T-cell (primary cell): ENCODE results near the gene HLA-DQB2. TPM values are rescaled to one million over a fixed set of nuclear protein-coding genes. Genes with fewer than 3 reads are reported as not detected.

Experiments used
- ATAC-seq, 4 experiments: fragments of 200-7000 bp in 3 of 4; fragments of 150-1000 bp in 1 of 4; cut with Tn5 transposase; replicated peaks in 1 of 4; 1 replicate in 3 of 4; 2 replicates in 1 of 4; pipeline ENCODE4 v1.10.0; 2021; ENCODE audit warnings: moderate library complexity in 3 of 4, mild to moderate bottlenecking in 2 of 4, moderate number of reproducible peaks in 1 of 4
- CTCF ChIA-PET, 2 donors: fragments of 300-600 bp; sonication (Branson Sonifier 250); formaldehyde crosslinking; loops; one replicate each; lab custom pipeline; 2022; ENCODE audit warnings: antibody characterized with exemption in 2 of 2; lab: Charles Lee
- POLR2A ChIA-PET, 2 donors: fragments of 300-600 bp; sonication (Branson Sonifier 250); formaldehyde crosslinking; loops; one replicate each; lab custom pipeline; 2022; ENCODE audit warnings: antibody characterized with exemption in 2 of 2; lab: Charles Lee
- DNase-seq, 35 experiments: peaks; one replicate each; pipeline versions ENCODE4 v3.0.0 to v3.0.0-alpha.2; 2013 to 2023
- H3K27ac ChIP-seq: one replicate; pipeline ENCODE4 v1.5.1; 2013; ENCODE audit warnings: low read length
- H3K27me3 ChIP-seq, 2 experiments: replicated peaks in 1 of 2; 1 replicate in 1 of 2; 2 replicates in 1 of 2; pipeline versions ENCODE4 v1.6.1 to v1.7.0; 2013; ENCODE audit warnings: low read length in 1 of 2, mixed read lengths in 1 of 2; ENCODE audit not compliant: control insufficient read depth in 2 of 2, insufficient read depth in 2 of 2; ENCODE audit errors: extremely low read depth in 1 of 2
- H3K36me3 ChIP-seq, 2 donors: 1 replicate in 1 of 2; 2 replicates in 1 of 2; pipeline versions ENCODE4 v1.6.1 to v1.7.0; 2013; ENCODE audit warnings: low read length in 1 of 2; ENCODE audit not compliant: control insufficient read depth in 2 of 2, insufficient read depth in 1 of 2; ENCODE audit errors: extremely low read depth in 1 of 2
- H3K4me1 ChIP-seq, 2 experiments: 1 replicate in 1 of 2; 2 replicates in 1 of 2; pipeline versions ENCODE4 v1.6.1 to v1.7.0; 2013; ENCODE audit warnings: low read length in 2 of 2, mixed read lengths in 1 of 2; ENCODE audit not compliant: insufficient read depth in 2 of 2, control insufficient read depth in 1 of 2; ENCODE audit errors: extremely low read depth in 1 of 2
- H3K4me3 ChIP-seq, 2 donors: 1 replicate in 1 of 2; 2 replicates in 1 of 2; pipeline versions ENCODE4 v1.5.1 to v1.7.0; 2013; ENCODE audit warnings: mild to moderate bottlenecking in 2 of 2, low read length in 1 of 2, moderate library complexity in 1 of 2; ENCODE audit not compliant: control insufficient read depth in 1 of 2; ENCODE audit errors: extremely low read depth in 1 of 2
- H3K9me3 ChIP-seq: 2 replicates; pipeline ENCODE4 v1.7.0; 2013
- H3K27ac Mint-ChIP-seq, 2 donors: one replicate each; pipeline ENCODE4 v1.8.0; 2020 to 2021; ENCODE audit warnings: mild to moderate bottlenecking in 2 of 2, mixed read lengths in 2 of 2
- H3K27me3 Mint-ChIP-seq, 2 donors: one replicate each; pipeline ENCODE4 v1.8.0; 2021 to 2022; ENCODE audit warnings: mixed read lengths in 2 of 2
- H3K36me3 Mint-ChIP-seq: one replicate; pipeline ENCODE4 v1.8.0; 2021; ENCODE audit warnings: mixed read lengths
- H3K4me1 Mint-ChIP-seq, 3 donors: one replicate each; pipeline ENCODE4 v1.8.0; 2020 to 2022; ENCODE audit warnings: mixed read lengths in 3 of 3, mild to moderate bottlenecking in 1 of 3
- H3K4me3 Mint-ChIP-seq, 3 donors: one replicate each; pipeline ENCODE4 v1.8.0; 2020 to 2022; ENCODE audit warnings: mild to moderate bottlenecking in 3 of 3, mixed read lengths in 3 of 3, moderate library complexity in 3 of 3
- H3K9me3 Mint-ChIP-seq, 3 donors: one replicate each; pipeline ENCODE4 v1.8.0; 2020 to 2022; ENCODE audit warnings: mixed read lengths in 3 of 3
- WGBS: methylation state at CpG from one replicate; pipeline ENCODE4 v1.1.5; 2013; ENCODE audit warnings: missing lambda C conversion rate; ENCODE audit not compliant: insufficient coverage; 5-methylcytosine and 5-hydroxymethylcytosine counted together
- total RNA-seq, 35 experiments: library from RNA in 6 of 35; stranded (reverse) in 6 of 35; fragments of 120-200 nt in 1 of 35; gene quantifications; one replicate each; pipeline versions ENCODE4 v1.2.1 to v1.2.4 and lab custom pipeline; 2013 to 2026

Gene HLA-DQB2
- total RNA-seq, 5 donors from 2014 or later (not counting 1 experiment from before 2014, with no cell fraction given), result 0.70 to 3.1 (median 1.3) TPM; not detected in 1

DNA sequence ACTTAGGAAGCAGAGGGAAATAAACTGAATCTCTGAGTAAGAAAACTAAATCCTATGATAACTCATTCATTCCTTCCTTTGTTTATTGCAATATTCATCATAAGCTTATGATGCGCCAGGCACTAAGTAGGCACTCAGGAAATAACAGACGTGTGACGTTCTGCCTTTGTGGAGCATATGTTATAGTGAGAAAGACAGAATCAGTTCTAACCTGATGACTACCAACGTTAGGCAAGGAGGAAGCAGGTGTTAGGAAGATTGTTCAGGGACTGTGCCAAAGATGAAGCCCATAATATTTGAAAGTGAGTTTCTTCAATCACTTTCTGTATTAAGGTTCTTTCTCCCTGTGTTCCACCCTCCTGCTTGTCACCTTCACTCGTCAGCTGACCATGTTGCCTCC is 18.6 kb downstream of the HLA-DQB2 start:
- H3K4me3 Mint-ChIP-seq, result no peak overlapping the region
- ChIA-PET POLR2A (no interaction called here), CTCF (no interaction called here)
- no peak overlapping the region for H3K27ac Mint-ChIP-seq
- WGBS, result 0% methylated on average over 1 of the region's 5 CpGs
- no peak for DNase-seq
- no peaks in the 10 kb centered on the region for H3K36me3 Mint-ChIP-seq
- Histone ChIP-seq H3K36me3 (no peaks in the 10 kb centered on the region), H3K4me1 (no peaks in the 10 kb centered on the region), H3K27ac (no peak overlapping the region), H3K27me3 (peaks cover 0 to 26% of the 10 kb centered on the region in 2 experiments), H3K9me3 (no peaks in the 10 kb centered on the region), H3K4me3 (no peak overlapping the region)
- no peak for ATAC-seq
- peaks cover 0 to 3% (median 0%) of the 10 kb centered on the region in 3 donors for H3K4me1 Mint-ChIP-seq
- H3K9me3 Mint-ChIP-seq, result no peaks in the 10 kb centered on the region
- H3K27me3 Mint-ChIP-seq, result peaks cover 35 to 45% of the 10 kb centered on the region in 2 donors

DNA sequence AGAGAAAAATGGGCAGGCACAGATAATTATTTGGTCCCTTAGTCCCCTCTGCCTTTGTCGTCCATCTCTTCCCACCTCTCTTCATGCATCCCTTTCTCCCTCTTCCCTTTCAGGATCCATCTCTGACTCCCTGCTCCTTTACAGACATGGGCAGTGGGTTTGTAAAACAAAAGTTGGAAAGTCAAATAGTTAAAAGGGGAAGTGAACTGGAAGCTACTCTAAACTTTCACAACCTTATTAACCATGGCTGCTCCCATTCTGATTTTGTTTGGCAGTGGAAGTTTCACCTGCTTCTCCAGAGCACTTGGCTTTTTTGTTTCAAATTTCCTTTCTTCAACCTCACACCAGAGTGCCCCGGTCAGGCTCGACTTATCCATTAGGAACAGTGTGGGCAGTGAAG is 21.0 kb downstream of the HLA-DQB2 start:
- Mint-ChIP-seq H3K36me3 (no peaks in the 10 kb centered on the region), H3K27me3 (peaks cover 35 to 43% of the 10 kb centered on the region in 2 donors), H3K4me1 (peaks cover 0 to 3% (median 0%) of the 10 kb centered on the region in 3 donors), H3K9me3 (no peaks in the 10 kb centered on the region), H3K27ac (no peak overlapping the region), H3K4me3 (no peak overlapping the region)
- DNase-seq, result no peak
- no peak overlapping the region for H3K4me3 ChIP-seq
- ChIA-PET POLR2A (interaction anchor here in 1 of 2 donors (0.6 kb wide), 1 partner anchor 344 kb away, joined by 3 read pairs; no protein-coding TSS in a partner anchor), CTCF (no interaction called here)
- H3K27me3 ChIP-seq, result peaks cover 0 to 19% of the 10 kb centered on the region in 2 experiments
- no peak overlapping the region for H3K27ac ChIP-seq
- no CpG with 5 or more reads among the region's 3 CpGs for WGBS
- no peak for ATAC-seq
- H3K4me1 ChIP-seq, result no peaks in the 10 kb centered on the region
- H3K36me3 ChIP-seq, result no peaks in the 10 kb centered on the region
- H3K9me3 ChIP-seq, result no peaks in the 10 kb centered on the region

DNA sequence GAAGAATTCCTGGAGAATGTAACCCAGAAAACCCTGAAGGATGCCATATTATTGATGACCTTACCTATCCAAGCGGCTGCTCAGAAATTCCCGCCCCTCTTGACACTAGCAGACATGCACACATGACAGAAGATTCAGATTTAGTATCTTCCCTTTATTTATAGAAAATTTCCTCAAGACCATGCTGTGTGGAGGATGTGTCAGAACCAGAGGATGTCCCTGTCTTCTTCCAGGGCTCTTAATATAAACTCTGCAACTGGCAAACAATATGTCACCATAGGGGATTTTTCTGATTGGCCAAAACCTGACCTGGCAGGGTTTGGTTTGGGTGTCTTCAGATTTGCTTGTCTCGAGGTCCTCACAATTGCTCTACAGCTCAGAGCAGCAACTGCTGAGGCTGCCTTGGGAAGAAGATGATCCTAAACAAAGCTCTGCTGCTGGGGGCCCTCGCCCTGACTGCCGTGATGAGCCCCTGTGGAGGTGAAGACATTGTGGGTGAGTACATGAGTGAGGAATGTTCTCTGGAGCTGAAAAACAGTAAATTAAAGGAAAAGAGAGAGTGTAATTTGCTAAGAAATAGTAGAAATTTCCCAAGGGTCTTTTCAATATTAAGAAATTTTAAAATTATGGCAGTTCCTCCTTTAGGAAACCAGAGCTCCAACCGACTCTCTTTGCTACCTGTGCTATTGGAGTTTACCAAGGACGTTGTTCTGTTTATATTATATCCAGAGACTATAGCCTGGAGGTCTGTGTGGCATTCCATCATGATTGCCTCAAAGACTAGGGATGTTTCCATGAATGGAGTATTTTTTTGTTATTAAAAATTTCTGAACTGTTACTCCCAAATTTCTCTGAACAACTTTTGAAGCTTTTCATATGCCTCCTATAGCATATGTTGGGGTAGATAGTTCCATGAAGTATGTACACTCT is 22.0 kb downstream of the HLA-DQB2 start, which contains the start of gene HLA-DQA2:
Gene HLA-DQA2 (plus strand): TSS at position 361 of the 930 bp plus-strand sequence. CDS start 53 bp downstream, at position 414.
- no peak within 1 kb of the TSS for H3K27ac ChIP-seq
- Mint-ChIP-seq H3K27ac (no peak within 1 kb of the TSS), H3K36me3 (no peaks in the 10 kb centered on the region), H3K9me3 (no peaks in the 10 kb centered on the region), H3K4me1 (peaks cover 0 to 3% (median 0%) of the 10 kb centered on the region in 3 donors), H3K27me3 (peaks cover 37 to 42% of the 10 kb centered on the region in 2 donors), H3K4me3 (no peak within 1 kb of the TSS)
- no peaks in the 10 kb centered on the region for H3K36me3 ChIP-seq
- peaks cover 0 to 16% of the 10 kb centered on the region in 2 experiments for H3K27me3 ChIP-seq
- no peaks in the 10 kb centered on the region for H3K9me3 ChIP-seq
- POLR2A ChIA-PET, result no interaction called here
- no peak for DNase-seq
- no peak within 1 kb of the TSS for H3K4me3 ChIP-seq
- WGBS, result 75% methylated on average over 2 of the region's 7 CpGs
- no peaks in the 10 kb centered on the region for H3K4me1 ChIP-seq
- CTCF ChIA-PET, result no interaction called here
- ATAC-seq, result no peak

DNA sequence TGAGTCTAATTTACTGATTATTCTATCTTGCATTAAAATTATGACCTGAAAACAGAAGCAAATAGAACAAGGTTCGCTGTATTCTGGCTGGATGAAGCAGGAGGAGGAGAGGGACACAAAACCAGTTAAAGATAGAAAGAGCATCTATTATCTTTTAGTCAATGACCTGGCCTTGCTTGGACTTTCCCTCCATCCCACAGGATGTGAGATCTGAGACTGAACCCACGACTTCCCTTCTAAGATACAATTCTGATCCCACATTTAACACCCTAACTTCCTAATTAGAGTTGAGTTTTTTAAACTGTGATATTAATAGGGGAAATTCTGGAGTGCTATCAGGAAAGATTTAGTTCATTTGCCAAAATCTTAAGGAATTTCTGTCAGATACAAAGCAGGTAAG is 25.2 kb downstream of the HLA-DQB2 start:
- Histone ChIP-seq H3K27ac (no peak overlapping the region), H3K36me3 (no peaks in the 10 kb centered on the region), H3K9me3 (no peaks in the 10 kb centered on the region), H3K4me3 (no peak overlapping the region), H3K4me1 (no peaks in the 10 kb centered on the region), H3K27me3 (peaks cover 0 to 6% of the 10 kb centered on the region in 2 experiments)
- POLR2A ChIA-PET, result no interaction called here
- Mint-ChIP-seq H3K27me3 (peaks cover 36 to 37% of the 10 kb centered on the region in 2 donors), H3K4me3 (no peak overlapping the region), H3K9me3 (no peaks in the 10 kb centered on the region), H3K4me1 (no peaks in the 10 kb centered on the region), H3K36me3 (no peaks in the 10 kb centered on the region), H3K27ac (no peak overlapping the region)
- DNase-seq, result no peak
- no peak for ATAC-seq
- CTCF ChIA-PET, result no interaction called here
- no CpG with 5 or more reads among the region's 2 CpGs for WGBS

DNA sequence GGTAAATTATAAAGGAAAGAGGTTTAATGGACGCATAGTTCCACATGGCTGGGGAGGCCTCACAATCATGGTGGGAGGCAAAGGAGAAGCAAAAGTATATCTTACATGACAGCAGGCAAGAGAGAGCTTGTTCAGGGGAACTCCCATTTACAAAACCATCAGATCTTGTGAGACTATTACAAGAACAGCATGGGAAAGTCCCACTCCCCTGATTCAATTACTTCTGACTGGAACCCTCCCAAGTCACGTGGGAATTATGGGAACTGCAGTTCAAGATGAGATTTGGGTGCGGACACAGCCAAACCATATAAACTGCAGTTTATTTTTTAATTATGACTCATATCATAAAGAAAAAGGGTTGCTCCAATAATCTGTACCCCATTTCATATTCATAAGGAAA is 44.5 kb downstream of the HLA-DQB2 start:
- H3K9me3 ChIP-seq, result no peaks in the 10 kb centered on the region

DNA sequence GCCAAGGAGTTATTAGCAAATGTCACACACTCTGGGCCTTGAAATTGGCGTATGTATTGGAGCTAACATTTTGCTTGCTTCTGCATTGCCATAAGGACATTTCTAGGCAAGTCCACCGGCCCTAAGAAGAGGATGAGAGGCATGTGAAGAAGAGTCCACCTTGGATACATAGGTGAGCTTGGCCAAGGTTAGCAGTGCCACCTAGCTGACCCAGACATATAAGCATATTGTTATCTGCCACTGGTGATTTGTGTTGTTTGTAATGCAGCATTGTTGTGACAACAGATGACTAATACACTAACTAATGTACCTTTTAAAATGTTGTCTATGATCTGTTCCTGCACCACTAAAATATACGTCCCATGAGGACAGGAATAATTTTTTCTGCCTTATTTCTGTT is 46.9 kb downstream of the HLA-DQB2 start:
- H3K27ac ChIP-seq, result no peak overlapping the region
- Mint-ChIP-seq H3K4me3 (no peak overlapping the region), H3K4me1 (no peaks in the 10 kb centered on the region), H3K9me3 (no peaks in the 10 kb centered on the region), H3K27ac (no peak overlapping the region), H3K27me3 (peaks cover 20 to 28% of the 10 kb centered on the region in 2 donors), H3K36me3 (no peaks in the 10 kb centered on the region)
- POLR2A ChIA-PET, result no interaction called here
- CTCF ChIA-PET, result no interaction called here
- H3K9me3 ChIP-seq, result no peaks in the 10 kb centered on the region
- H3K27me3 ChIP-seq, result peaks cover 0 to 5% of the 10 kb centered on the region in 2 experiments
- H3K4me3 ChIP-seq, result no peak overlapping the region
- WGBS, result 65% methylated on average over 2 of the region's 3 CpGs
- H3K4me1 ChIP-seq, result no peaks in the 10 kb centered on the region
- ATAC-seq, result no peak
- DNase-seq, result no peak
- no peaks in the 10 kb centered on the region for H3K36me3 ChIP-seq

More for the DNA sequence above, 44.5 kb downstream of the HLA-DQB2 start:
- Histone ChIP-seq H3K27me3 (peaks cover 0 to 6% of the 10 kb centered on the region in 2 experiments), H3K36me3 (no peaks in the 10 kb centered on the region), H3K4me3 (no peak overlapping the region), H3K4me1 (no peaks in the 10 kb centered on the region), H3K27ac (no peak overlapping the region)
- H3K4me1 Mint-ChIP-seq, result no peaks in the 10 kb centered on the region
- no peak for ATAC-seq
- H3K36me3 Mint-ChIP-seq, result no peaks in the 10 kb centered on the region
- H3K9me3 Mint-ChIP-seq, result no peaks in the 10 kb centered on the region
- ChIA-PET CTCF (interaction anchor here in 1 of 2 donors (0.5 to 0.7 kb wide), 2 partner anchors 8 to 278 kb away, joined by 3 to 4 read pairs; no protein-coding TSS in a partner anchor), POLR2A (interaction anchor here in 1 of 2 donors (0.5 kb wide), 1 partner anchor 45 kb away, joined by 3 read pairs; no protein-coding TSS in a partner anchor)
- H3K4me3 Mint-ChIP-seq, result no peak overlapping the region
- no peak overlapping the region for H3K27ac Mint-ChIP-seq
- no CpG with 5 or more reads among the region's 3 CpGs for WGBS
- DNase-seq, result no peak
- peaks cover 31 to 39% of the 10 kb centered on the region in 2 donors for H3K27me3 Mint-ChIP-seq
